ENCODE results near the gene CCKAR. TPM values are rescaled to one million over a fixed set of nuclear protein-coding genes. Genes with fewer than 3 reads are reported as not detected.

The CCKAR gene
- total and polyA plus RNA-seq, 2 of the 8 experiments (the other 6 are each of a cell fraction or from before 2014, with no cell fraction given), result not detected

GRCh38 chr4:26432419-26432818 lies 57.9 kb downstream of the CCKAR start:
- Histone ChIP-seq H3K27me3 (replicated peaks in 1 of 4; ENCODE audit: control insufficient read depth in 3 of 4, extremely low read depth in 1 of 4, insufficient read depth in 3 of 4, low read length in 3 of 4) (no peaks in the 10 kb centered on the region), H4K20me1 (replicated peaks in 1 of 2; ENCODE audit: control insufficient read depth in 1 of 2, insufficient read depth in 2 of 2, low read length in 2 of 2) (no peaks in the 10 kb centered on the region), H3K79me1 (ENCODE audit: low read depth, low read length) (no peaks in the 10 kb centered on the region), H4K91ac (replicated peaks; ENCODE audit: insufficient read length, low read length) (no peak overlapping the region), H3K14ac (ENCODE audit: insufficient read length) (no peak overlapping the region), H3K27ac (ENCODE audit: low read depth, low read length) (no peak overlapping the region), H3K4me3 (ENCODE audit: extremely low read depth in 1 of 4, insufficient read depth in 2 of 4, low read depth in 3 of 4, low read length in 4 of 4) (no peak overlapping the region), H2BK12ac (ENCODE audit: low read depth, low read length) (no peak overlapping the region), H3K36me3 (ENCODE audit: control insufficient read depth in 2 of 4, insufficient read depth in 4 of 4, low read length in 3 of 4) (peaks cover 2 to 64% (median 28%) of the 10 kb centered on the region in 4 experiments), H2AK5ac (ENCODE audit: low read depth, low read length) (no peak overlapping the region), H3K79me2 (ENCODE audit: control insufficient read depth in 1 of 2, insufficient read depth in 2 of 2, low read length in 2 of 2) (no peaks in the 10 kb centered on the region), H3K4me1 (replicated peaks in 1 of 4; ENCODE audit: control insufficient read depth in 3 of 4, insufficient read depth in 4 of 4, low read length in 3 of 4) (no peaks in the 10 kb centered on the region), H4K8ac (ENCODE audit: extremely low read depth, insufficient read depth, low read length) (no peak overlapping the region), H3K4ac (replicated peaks; ENCODE audit: insufficient read length, low read depth, low read length) (no peak overlapping the region), H4K5ac (ENCODE audit: insufficient read length, low read depth, low read length) (no peak overlapping the region), H2AFZ (ENCODE audit: low read length) (no peak overlapping the region), H3K4me2 (ENCODE audit: insufficient read depth in 1 of 2, low read depth in 2 of 2, low read length in 2 of 2) (no peak overlapping the region), H2BK20ac (ENCODE audit: low read length) (no peak overlapping the region), H3K23ac (ENCODE audit: insufficient read length) (no peak overlapping the region), H3K23me2 (ENCODE audit: low read depth, low read length) (no peaks in the 10 kb centered on the region), H3K9me3 (ENCODE audit: insufficient read depth in 2 of 2, low read depth in 1 of 2, low read length in 1 of 2) (no peaks in the 10 kb centered on the region), H2BK120ac (replicated peaks; ENCODE audit: low read depth, low read length) (no peak overlapping the region), H3K18ac (ENCODE audit: extremely low read depth, low read length) (no peak overlapping the region), H2BK5ac (ENCODE audit: low read depth, low read length) (no peak overlapping the region), H3K9ac (replicated peaks in 1 of 4; ENCODE audit: extremely low read depth in 1 of 4, low read depth in 3 of 4, low read length in 3 of 4) (no peak overlapping the region), H3K56ac (replicated peaks; ENCODE audit: insufficient read length, low read depth, low read length) (no peak overlapping the region), H2BK15ac (ENCODE audit: low read length) (no peak overlapping the region)
- ChIA-PET CTCF (ENCODE audit: partially characterized antibody) (no interaction called here), POLR2A (ENCODE audit: partially characterized antibody) (no interaction called here)
- FAIRE-seq, result no peak
- 93% methylated on average over 5 of the region's 5 CpGs; no CpG with 5 or more reads in 1 of the 2 experiments for WGBS, 2 experiments (ENCODE audit: extremely low coverage in 1 of 2, insufficient coverage in 1 of 2, insufficient read length in 1 of 2, insufficient replicate concordance in 2 of 2, low coverage in 1 of 2, low lambda C conversion rate in 2 of 2, missing lambda C conversion rate in 1 of 2)
- DNase-seq (ENCODE audit: low read depth in 1 of 2, low spot score in 2 of 2), result no peak
- TF ChIP-seq NRF1 (IDR thresholded peaks at IDR 0.05; ENCODE audit: low read depth, low read length), result no peak
- no peak for TF ChIP-seq SIN3A (conservative IDR thresholded peaks at IDR 0.05 in 1 of 2, IDR thresholded peaks at IDR 0.05 in 1 of 2; ENCODE audit: low read depth in 1 of 2, low read length in 2 of 2)
- TF ChIP-seq ATF2 (IDR thresholded peaks at IDR 0.05; ENCODE audit: low read length), result no peak
- TF ChIP-seq BRCA1 (IDR thresholded peaks at IDR 0.05; ENCODE audit: low read depth, low read length), result no peak
